IPS-11a (cell line): ENCODE results near the gene FIGNL2.

ENCODE experiments used
- H3K4me3 ChIP-seq: one replicate; pipeline ENCODE4 v1.5.1; 2013; ENCODE audit warnings: low read depth, low read length, control low read depth

Gene FIGNL2

DNA sequence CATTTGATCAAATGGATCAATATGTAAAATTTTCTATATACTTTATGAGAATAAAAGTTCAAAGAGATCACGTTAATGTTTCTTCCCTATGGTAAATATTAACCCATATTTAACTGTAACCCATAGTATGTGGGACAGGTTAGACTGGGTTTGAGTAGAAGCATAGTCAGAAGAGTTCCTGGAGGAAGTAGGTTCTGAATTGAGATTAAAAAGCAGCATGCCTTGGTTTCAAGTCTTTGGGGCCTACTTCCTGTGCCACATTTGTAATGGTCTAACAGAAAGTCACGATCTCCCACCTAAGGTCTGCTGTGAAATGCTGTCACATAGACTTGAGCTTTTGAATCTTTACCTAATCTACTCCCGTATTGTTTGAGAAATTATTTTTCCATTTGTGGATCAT, 63.8 kb downstream of the FIGNL2 start:
- no peak overlapping the region for H3K4me3 ChIP-seq

DNA sequence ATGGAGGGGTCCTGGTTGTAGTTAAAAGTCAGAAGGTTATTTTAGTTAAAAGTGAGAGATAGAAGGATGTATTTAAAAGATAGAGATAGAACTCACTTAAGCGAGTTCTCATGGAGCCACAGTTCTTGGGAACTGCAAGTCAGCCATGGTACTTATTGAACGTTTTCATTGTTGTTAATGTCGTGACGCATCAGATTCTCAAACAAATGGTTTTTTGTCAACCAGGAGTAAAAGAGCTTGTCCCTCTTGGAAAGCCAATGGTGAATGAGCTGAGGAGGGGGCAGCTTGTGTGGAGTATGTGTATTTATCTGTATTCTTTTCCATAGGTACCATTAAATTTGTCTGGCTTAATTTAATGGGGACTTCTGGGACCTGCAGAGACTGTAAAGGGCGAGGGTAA, 68.6 kb downstream of the FIGNL2 start:
- H3K4me3 ChIP-seq = no peak overlapping the region

DNA sequence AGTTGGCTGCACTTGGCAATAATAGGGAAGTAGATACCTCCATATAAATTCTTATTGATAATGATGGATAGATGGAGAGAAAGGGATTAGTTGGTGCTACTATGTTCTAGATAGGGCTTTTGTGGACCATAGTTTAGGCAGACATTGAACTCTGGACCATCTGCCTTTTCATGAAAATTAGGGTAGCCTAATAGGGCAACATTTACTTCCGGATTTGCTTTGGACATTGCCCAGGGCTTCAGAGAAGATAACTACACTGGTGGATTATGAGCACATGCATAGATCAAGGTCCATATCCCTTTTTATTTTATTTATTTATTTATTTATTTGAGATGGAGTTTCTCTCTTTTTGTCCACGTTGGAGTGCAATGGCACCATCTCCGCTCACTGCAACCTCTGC, 70.5 kb downstream of the FIGNL2 start:
- H3K4me3 ChIP-seq = no peak overlapping the region

DNA sequence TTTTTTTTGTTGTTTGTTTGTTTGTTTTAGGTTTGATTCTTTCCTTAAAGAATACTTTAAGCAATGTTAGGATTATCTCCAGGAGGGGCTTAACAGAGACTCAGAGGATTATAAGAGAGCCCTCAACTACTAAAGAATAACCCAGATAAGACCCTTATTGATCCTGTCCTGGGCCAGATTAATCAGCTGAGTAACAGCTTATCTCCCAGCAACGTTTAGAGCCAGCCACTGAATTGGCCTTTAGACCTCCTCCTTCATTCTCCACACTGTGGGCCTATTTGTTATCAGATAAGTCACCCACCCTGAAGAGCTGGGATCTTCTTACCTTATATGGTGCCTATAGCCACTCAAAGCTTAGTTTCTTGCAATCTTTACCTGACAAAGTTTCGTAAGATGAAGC, 71.1 kb downstream of the FIGNL2 start:
- H3K4me3 ChIP-seq = no peak overlapping the region

DNA sequence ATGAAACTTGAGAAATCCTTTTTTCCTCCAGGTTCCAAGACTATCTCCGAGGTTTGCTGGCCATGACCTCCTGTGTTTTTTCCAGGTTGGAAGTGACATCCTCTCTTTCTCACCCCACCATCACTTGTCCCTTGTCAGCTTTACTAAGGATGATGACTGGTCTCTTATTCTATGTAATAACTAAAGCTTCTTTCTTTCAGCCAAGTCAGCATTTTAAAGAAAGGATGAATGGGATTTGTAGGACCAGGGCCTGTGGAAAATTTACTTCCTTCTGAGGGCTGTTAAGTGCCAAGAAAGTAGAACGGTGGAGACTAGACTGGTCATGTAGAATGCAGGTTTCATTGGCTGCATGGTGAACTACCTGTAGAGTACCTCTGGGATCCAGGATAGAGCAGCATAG, 73.6 kb downstream of the FIGNL2 start:
- no peak overlapping the region for H3K4me3 ChIP-seq

DNA sequence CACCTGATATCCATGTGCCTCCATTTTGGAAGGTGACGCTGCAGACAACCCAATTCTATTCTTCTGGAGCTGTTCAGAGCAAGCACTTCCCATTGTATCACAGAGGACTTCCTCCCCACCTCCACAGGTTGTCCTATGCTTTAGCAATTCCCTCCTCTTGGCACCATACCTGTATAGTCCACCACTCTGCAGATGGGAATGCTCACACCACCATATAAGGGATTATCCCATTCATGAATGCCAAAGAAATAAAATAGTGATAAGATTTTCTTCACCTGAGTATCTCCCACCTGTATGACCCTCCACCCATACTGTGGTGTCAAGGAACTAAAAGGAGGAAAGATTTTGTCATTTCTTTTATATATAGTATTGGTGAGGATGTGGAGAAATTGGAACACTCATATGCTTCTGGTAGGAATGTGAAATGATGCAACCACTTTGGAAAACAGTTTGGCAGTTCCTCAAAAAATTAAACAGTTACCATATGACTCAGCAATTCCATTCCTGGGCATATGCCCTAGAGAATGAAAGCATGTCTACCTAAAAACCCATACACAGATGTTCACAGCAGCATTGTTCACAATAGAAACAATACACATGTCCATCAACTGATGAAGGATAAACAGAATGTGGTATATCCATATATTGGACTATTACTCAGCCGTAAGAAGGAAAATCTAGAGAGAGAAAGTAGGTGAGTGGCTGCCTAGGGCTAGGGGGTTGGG, 75.2 kb downstream of the FIGNL2 start:
- H3K4me3 ChIP-seq = no peak overlapping the region

DNA sequence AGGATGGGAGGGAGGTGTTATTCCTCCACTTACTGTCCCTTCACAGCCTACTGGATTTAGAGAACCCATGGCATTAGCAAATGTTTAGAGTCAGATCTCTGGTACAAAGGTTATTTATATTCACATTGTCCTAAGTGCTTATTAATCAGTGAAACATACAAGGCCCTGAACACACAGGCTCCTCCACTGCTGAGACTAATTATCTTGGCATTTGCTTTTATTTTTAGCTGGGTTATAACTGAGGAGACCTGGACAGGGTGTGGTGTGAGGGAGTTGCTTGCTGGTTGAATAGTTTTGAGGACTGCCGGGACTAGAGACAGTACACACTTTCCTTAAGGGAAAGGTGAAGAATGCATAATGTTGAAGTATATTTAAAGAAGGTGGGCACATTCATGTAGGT, 77.5 kb downstream of the FIGNL2 start:
- H3K4me3 ChIP-seq = no peak overlapping the region
